HepG2 (cell line): ENCODE measurements around the gene KLC3.

Experiments
- POLR2AphosphoS2 ChIP-seq: IDR thresholded peaks from 2 replicates; pipeline ENCODE4 v1.6.1; 2011; ENCODE audit warnings: low read depth, low read length, improper control_type of control experiment
- TF ChIP-seq, protein P1 (sequence below): sonication (generic); formaldehyde crosslinking; IDR thresholded peaks from 2 replicates; pipeline ENCODE4 v1.5.0; 2020; ENCODE audit warnings: mild to moderate bottlenecking, missing genetic modification reagents, moderate library complexity

DNA sequence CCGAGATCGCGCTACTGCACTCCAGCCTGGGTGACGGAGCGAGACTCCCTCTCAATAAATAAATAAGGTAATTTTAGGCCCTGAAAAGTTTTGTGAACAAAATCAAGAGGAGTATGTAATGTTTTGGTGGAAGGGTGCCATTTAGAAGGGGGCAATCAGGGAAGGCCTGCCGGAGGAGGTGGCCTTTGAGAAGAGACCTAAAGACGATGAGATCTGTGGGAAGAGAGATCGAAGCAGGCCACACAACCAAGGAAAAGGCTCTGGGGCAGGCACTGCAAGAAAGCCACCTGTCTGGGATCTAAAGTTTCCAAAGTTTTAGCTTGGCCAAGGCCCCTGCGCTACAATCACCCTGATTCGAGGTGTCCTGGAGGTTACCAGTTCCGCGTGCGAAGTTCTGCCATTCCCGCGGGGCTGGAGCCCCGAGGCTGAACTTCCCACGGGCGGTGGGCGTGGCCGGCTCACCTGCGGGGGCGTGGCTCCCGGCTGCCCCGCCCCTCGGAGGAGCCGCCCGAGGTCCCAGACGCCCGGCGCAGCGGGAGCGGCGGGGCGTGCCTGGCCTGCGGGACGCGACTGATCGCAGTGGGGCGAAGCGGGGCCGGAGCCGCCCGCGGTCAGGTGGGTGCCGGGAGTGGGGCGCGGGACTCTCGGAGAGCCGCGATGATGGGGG is at the start of gene KLC3:
- TF ChIP-seq POLR2AphosphoS2: no peak
- TF ChIP-seq, protein P1, sequence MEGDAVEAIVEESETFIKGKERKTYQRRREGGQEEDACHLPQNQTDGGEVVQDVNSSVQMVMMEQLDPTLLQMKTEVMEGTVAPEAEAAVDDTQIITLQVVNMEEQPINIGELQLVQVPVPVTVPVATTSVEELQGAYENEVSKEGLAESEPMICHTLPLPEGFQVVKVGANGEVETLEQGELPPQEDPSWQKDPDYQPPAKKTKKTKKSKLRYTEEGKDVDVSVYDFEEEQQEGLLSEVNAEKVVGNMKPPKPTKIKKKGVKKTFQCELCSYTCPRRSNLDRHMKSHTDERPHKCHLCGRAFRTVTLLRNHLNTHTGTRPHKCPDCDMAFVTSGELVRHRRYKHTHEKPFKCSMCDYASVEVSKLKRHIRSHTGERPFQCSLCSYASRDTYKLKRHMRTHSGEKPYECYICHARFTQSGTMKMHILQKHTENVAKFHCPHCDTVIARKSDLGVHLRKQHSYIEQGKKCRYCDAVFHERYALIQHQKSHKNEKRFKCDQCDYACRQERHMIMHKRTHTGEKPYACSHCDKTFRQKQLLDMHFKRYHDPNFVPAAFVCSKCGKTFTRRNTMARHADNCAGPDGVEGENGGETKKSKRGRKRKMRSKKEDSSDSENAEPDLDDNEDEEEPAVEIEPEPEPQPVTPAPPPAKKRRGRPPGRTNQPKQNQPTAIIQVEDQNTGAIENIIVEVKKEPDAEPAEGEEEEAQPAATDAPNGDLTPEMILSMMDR (CRISPR knock-in tag): no peak
